Body of pancreas (tissue), 4 donors: ENCODE results near the gene HPSE2. TPM values are rescaled to one million over a fixed set of nuclear protein-coding genes. Genes with fewer than 3 reads are reported as not detected.

Experiments used
- ATAC-seq: fragments of 150-250 bp; one replicate; pipeline ENCODE4 v1.9.1; 2016
- DNase-seq, 4 donors: peaks; one replicate each; pipeline ENCODE4 v3.0.0-alpha.2; 2019
- H3K27ac ChIP-seq, 4 donors: fragments of 200-600 bp; sonication (generic); 1 replicate in 3 of 4; 2 replicates in 1 of 4; pipeline versions ENCODE4 v1.5.1 to v1.6.1; 2016 to 2019; ENCODE audit warnings: mild to moderate bottlenecking in 1 of 4, mixed read lengths in 1 of 4, moderate library complexity in 1 of 4
- H3K27me3 ChIP-seq, 2 donors: fragments of 200-600 bp; sonication (generic); one replicate each; pipeline ENCODE4 v1.6.0; 2016; ENCODE audit warnings: mild to moderate bottlenecking in 1 of 2
- H3K36me3 ChIP-seq, 2 donors: fragments of 200-600 bp; sonication (generic); replicated peaks in 1 of 2; 2 replicates each; pipeline ENCODE4 v1.5.1; 2016; ENCODE audit warnings: low read depth in 2 of 2; ENCODE audit not compliant: insufficient read depth in 1 of 2
- H3K4me1 ChIP-seq: fragments of 200-600 bp; sonication (generic); one replicate; pipeline ENCODE4 v1.6.0; 2016
- H3K4me3 ChIP-seq, 2 donors: fragments of 200-600 bp; sonication (generic); 1 replicate in 1 of 2; 2 replicates in 1 of 2; pipeline ENCODE4 v1.5.1; 2016 to 2019
- H3K9me3 ChIP-seq, 3 donors: fragments of 200-600 bp; sonication (generic); 1 replicate in 2 of 3; 2 replicates in 1 of 3; pipeline ENCODE4 v1.5.1; 2016
- POLR2A ChIP-seq, 3 donors: fragments of 450-650 bp; IDR thresholded peaks; one replicate each; pipeline ENCODE4 v1.6.1; 2016; ENCODE audit warnings: antibody characterized with exemption in 3 of 3, mild to moderate bottlenecking in 2 of 3
- WGBS, 2 donors: methylation state at CpG; one replicate each; pipeline ENCODE4 v1.1.5; 2017; 5-methylcytosine and 5-hydroxymethylcytosine counted together
- intact Hi-C: fragments of 100-400 bp; cut with DNase I; formaldehyde crosslinking; loops from one replicate; pipeline ENCODE4 v1.15.1; 2023
- total RNA-seq, 2 donors: library from RNA; depleted of rRNA; stranded (reverse); fragments of >200 nt; gene quantifications; one replicate each; pipeline ENCODE4 v1.1.0, GENCODE V29; 2016
- TF ChIP-seq, protein P1 (sequence below), 7 experiments: fragments of 450-650 bp in 4 of 7; fragments of 200-600 bp in 3 of 7; sonication (generic) in 3 of 7; IDR thresholded peaks; one replicate each; pipeline ENCODE4 v1.5.1; 2016 to 2019; ENCODE audit warnings: antibody characterized with exemption in 7 of 7

Gene HPSE2
- total RNA-seq, 2 donors from 2014 or later: not detected

DNA sequence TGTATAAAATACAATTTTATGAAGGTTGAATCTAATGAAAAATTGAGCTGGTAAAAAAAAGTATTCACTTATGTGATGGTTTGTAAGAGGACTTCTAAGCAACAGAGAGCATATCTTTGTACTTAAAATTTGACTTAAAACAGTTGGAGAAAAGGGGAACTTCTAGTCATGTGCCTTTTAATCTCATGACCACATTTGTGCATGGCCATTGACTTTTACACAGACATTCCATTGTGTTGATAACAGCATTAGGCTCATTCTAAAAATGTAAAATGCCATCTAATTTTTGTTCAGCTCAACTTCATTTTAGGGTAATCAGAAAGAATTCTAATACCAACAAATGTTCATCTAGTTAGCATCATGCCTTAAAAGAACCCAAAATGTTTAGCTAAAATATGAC is 119.9 kb downstream of the HPSE2 start:
- H3K4me3 ChIP-seq: no peak overlapping the region
- H3K9me3 ChIP-seq: no peaks in the 10 kb centered on the region
- H3K36me3 ChIP-seq: no peaks in the 10 kb centered on the region
- DNase-seq (no peak), ATAC-seq (no peak)
- H3K4me1 ChIP-seq: no peaks in the 10 kb centered on the region
- intact Hi-C loops: no loop called here
- TF ChIP-seq, protein P1, sequence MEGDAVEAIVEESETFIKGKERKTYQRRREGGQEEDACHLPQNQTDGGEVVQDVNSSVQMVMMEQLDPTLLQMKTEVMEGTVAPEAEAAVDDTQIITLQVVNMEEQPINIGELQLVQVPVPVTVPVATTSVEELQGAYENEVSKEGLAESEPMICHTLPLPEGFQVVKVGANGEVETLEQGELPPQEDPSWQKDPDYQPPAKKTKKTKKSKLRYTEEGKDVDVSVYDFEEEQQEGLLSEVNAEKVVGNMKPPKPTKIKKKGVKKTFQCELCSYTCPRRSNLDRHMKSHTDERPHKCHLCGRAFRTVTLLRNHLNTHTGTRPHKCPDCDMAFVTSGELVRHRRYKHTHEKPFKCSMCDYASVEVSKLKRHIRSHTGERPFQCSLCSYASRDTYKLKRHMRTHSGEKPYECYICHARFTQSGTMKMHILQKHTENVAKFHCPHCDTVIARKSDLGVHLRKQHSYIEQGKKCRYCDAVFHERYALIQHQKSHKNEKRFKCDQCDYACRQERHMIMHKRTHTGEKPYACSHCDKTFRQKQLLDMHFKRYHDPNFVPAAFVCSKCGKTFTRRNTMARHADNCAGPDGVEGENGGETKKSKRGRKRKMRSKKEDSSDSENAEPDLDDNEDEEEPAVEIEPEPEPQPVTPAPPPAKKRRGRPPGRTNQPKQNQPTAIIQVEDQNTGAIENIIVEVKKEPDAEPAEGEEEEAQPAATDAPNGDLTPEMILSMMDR (IDR thresholded peaks at IDR 0.05): no peak
- no peak for TF ChIP-seq POLR2A (IDR thresholded peaks at IDR 0.05)
- H3K27me3 ChIP-seq: no peaks in the 10 kb centered on the region
- H3K27ac ChIP-seq: no peak overlapping the region

DNA sequence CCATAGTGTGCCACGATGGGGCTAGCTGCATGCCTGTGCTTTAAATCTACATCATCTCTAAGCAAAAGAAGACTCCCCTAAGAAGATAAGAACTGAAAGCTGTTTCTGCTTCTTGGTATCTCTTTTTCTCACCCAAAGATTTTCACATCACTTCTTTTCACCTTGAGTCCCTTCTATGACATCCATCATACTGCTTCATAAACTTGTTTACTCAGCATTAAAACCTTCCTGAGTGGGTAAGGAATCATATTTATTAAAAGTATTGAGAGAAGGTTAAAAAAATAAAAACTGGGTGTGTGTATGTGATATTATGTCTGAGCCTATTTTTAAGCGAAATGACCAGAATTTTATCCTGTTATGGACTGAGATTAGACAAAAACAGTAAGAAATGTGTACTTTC is 150.3 kb downstream of the HPSE2 start:
- intact Hi-C loops: no loop called here
- Histone ChIP-seq H3K9me3 (no peaks in the 10 kb centered on the region), H3K4me1 (no peaks in the 10 kb centered on the region), H3K36me3 (no peaks in the 10 kb centered on the region), H3K27me3 (no peaks in the 10 kb centered on the region), H3K27ac (no peak overlapping the region), H3K4me3 (no peak overlapping the region)
- no peak for TF ChIP-seq POLR2A (IDR thresholded peaks at IDR 0.05)
- TF ChIP-seq, protein P1 (IDR thresholded peaks at IDR 0.05): no peak
- DNase-seq (no peak), ATAC-seq (no peak)
- WGBS, 2 donors: 64 to 81% methylated on average over 2 of the region's 2 CpGs

DNA sequence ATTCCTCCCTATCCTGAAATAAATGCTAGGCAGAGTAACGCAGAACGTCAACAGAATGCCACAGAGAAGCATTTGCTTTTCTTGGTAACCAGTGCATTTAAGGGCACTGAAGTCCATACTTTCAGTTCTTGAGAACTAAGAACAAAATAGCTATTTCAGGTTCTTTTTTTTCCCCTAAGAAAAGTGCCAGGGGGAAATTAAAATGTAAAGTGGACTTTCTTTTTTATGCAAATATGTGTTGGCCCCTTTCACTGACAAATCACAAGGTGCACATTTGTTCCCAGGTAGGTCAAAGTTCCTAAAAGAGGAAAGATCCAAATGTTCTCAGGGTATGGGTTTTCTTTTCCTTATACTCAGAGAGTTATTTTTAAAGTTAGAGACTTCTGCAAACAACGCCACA is 151.5 kb downstream of the HPSE2 start:
- H3K27ac ChIP-seq: no peak overlapping the region
- intact Hi-C loops: no loop called here
- ATAC-seq: no peak
- H3K27me3 ChIP-seq: no peaks in the 10 kb centered on the region
- WGBS, 2 donors: 55 to 65% methylated on average over 3 of the region's 3 CpGs
- H3K36me3 ChIP-seq: no peaks in the 10 kb centered on the region
- TF ChIP-seq, protein P1 (IDR thresholded peaks at IDR 0.05): no peak
- TF ChIP-seq POLR2A (IDR thresholded peaks at IDR 0.05): no peak
- H3K9me3 ChIP-seq: no peaks in the 10 kb centered on the region
- no peaks in the 10 kb centered on the region for H3K4me1 ChIP-seq
- DNase-seq: no peak
- H3K4me3 ChIP-seq: no peak overlapping the region

DNA sequence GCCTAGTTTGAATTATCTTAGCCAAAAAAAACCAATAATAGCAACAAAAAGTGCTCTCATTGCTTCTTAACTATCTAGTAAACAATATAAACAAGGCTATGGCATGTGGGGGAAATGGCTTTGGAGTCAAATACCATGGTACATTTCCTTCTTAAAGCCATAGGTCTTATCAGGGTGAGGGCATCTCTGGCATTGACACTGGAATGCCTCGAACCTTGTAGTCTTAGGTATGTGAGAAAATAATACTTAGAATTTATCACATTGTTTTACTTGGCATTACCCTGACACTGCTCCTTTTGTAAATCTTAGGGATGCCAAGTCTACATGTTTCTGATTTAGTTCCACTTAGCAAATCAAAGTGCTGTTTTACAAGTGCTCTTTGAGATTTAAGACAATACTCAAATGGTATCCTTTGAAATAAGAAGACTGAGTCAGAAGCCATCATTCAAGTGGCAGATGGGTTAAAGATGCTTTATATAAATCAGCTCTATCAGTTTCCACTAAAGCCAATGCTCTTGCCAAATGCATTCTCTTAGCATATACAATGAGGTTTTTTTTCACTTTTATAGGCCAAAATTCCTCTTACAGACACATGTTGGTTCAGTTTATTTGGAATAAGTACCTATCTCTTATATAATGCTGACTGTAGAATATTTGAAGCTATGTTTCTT is 155.2 kb downstream of the HPSE2 start:
- ATAC-seq: no peak
- TF ChIP-seq, protein P1 (IDR thresholded peaks at IDR 0.05): no peak
- no peak for TF ChIP-seq POLR2A (IDR thresholded peaks at IDR 0.05)
- Histone ChIP-seq H3K27me3 (no peaks in the 10 kb centered on the region), H3K36me3 (no peaks in the 10 kb centered on the region), H3K4me1 (no peaks in the 10 kb centered on the region), H3K9me3 (no peaks in the 10 kb centered on the region), H3K27ac (no peak overlapping the region), H3K4me3 (no peak overlapping the region)
- WGBS, 2 donors: 39 to 58% methylated on average over 1 of the region's 1 CpG
- DNase-seq: no peak
- intact Hi-C loops: no loop called here

DNA sequence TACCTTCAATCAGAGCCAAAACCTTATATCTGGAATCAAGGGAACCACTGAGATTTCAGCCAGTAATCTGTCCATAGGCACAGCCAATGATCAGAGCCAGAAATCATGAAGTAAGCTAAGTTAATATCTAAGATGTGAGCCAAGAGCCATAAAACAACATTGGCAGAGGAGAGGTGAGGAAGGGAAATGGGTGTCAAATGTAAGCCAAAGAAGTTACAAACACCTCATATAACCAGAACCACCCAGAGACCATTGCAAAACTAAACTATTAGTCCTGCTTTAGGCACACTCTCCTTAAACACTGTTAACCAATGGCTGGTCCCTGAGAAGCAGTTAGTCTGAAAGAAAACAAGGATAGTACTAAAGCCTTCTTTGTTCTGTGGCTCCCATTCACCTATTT is 173.1 kb downstream of the HPSE2 start:
- Histone ChIP-seq H3K36me3 (no peaks in the 10 kb centered on the region), H3K4me1 (no peaks in the 10 kb centered on the region), H3K4me3 (no peak overlapping the region), H3K27me3 (no peaks in the 10 kb centered on the region), H3K27ac (no peak overlapping the region), H3K9me3 (peaks cover 0 to 3% (median 0%) of the 10 kb centered on the region in 3 donors)
- TF ChIP-seq POLR2A (IDR thresholded peaks at IDR 0.05): no peak
- no peak for DNase-seq
- no peak for ATAC-seq
- intact Hi-C loops: no loop called here
